NCI-H82 treated with DMSO at 0.1 percent for 48 hours (cell line): ENCODE data around the gene MFSD12.
"Not testable (repeated sequence)": the region's sequence is repeated elsewhere in the genome, so short reads cannot be mapped to it uniquely, and the experiment has no call there.

Source experiments
- DNase-seq: peaks from one replicate; lab custom pipeline; 2025; ENCODE audit not compliant: unreplicated experiment; lab: John Stamatoyannopoulos, UW

Gene MFSD12

DNA sequence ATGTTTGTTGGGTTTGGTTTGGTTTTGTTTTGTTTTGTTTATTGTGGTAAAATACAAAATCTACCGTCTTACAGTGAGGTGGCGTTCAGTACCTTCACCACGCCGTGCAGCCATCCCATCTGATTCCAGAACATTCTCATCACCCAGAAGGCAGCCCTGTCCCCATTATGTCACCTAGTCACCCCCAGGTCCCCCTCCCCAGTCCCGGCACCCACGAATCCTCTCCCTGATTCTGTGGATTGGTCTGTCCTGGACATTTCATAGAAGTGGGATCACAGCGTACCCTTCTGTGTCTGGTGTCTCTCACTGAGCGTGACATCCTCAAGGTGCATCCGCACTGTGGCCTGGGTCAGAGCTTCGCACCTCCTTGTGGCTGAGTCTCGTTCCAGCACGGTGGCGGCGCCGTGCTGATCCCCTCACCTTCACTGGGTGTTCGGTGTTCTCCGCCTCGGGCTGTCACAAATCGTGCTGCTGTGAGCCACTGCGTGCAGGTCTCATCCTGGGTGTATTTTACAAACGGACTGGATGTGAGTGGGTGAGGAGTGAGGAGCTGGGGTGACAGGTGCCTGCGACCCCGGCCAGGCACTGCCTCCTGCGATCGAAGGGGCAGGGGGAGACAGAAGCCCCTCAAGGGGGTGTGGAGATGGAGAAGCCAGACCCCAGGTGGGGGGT lies 19.0 kb downstream of the MFSD12 start:
- DNase-seq: no peak

DNA sequence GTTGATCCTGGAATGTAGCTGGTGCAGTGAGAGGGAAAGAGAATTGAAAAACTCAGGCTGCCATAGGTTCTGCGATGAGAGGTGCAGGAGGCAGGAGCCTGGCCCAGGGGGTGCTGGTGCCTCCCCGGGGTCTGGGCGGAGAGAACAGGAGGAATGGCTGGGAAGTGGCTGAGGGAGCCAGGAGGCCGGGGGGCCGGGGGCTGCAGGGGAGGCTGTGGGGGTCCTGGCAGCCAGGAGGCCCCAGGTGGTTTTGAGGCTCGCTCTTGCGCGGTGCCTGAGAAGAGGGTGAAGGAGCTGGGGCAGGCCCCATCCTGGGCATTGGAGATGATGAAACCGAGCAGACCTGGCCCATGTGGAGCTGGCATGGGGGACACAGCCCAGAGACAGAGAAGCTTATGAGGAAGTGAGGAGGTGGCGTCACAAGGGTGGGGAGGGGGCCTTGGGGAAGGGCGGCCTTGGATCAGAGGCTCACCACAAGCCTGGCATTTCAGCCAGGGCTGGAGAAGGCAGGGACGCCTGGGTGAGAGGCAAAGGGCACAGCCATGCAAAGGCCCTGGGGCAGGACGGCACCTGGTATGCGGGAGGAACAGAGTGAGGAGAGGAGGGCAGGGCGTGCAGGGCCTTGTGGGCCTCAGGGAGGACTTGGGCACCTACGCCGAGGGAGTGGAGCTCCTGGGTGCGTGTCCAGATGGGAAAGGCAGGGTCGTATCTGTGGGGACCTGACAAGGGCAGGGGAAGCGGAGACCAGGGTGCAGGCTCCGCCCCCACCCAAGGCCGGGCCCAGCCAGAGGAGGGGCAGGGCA lies 19.7 kb downstream of the MFSD12 start:
- no peak for DNase-seq

DNA sequence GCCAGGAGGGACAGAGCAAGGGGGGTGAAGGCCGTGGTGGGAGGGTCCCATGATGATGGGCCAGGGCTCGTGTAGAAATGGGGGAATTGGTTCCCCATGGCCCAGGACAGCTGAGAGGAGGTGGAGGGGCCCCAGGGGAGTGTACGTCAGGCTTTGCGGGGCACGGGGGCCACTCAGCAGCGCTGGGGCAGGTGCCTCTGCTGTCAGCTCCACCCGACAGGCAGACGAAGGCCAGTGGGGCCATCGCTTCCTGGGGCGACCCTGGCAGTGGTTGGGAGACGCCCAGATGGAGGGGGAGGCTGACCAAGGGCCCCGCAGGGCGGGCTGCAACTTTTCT lies 20.3 kb downstream of the MFSD12 start:
- no peak for DNase-seq

- DNase-seq: no peak
These were observed 20.8 kb downstream of the MFSD12 start for GRCh38 chr19:3536429-3537100.

GRCh38 chr19:3535981-3536380 lies 21.4 kb downstream of the MFSD12 start:
- no peak for DNase-seq

DNA sequence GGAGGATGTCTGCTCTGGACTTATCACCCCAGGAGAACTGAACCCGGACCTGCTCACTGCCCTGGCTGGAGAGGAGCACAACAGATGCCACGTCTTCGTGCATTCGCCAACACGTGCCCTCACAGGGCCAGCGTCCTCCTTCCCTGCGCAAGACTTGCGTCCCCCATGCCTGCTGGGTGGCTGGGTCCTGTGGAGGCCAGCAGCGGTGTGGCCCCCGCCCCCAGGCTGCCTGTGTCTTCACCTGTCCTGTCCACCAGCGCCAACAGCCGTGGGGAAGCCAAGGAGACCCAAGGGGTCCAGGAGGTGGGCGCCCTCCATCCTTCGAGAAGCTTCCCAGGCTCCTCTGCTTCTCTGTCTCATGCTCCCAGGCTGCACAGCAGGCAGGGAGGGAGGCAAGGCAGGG lies 21.8 kb downstream of the MFSD12 start:
- no peak for DNase-seq

- DNase-seq: no peak
These were observed 22.2 kb downstream of the MFSD12 start for GRCh38 chr19:3535235-3535535.

DNA sequence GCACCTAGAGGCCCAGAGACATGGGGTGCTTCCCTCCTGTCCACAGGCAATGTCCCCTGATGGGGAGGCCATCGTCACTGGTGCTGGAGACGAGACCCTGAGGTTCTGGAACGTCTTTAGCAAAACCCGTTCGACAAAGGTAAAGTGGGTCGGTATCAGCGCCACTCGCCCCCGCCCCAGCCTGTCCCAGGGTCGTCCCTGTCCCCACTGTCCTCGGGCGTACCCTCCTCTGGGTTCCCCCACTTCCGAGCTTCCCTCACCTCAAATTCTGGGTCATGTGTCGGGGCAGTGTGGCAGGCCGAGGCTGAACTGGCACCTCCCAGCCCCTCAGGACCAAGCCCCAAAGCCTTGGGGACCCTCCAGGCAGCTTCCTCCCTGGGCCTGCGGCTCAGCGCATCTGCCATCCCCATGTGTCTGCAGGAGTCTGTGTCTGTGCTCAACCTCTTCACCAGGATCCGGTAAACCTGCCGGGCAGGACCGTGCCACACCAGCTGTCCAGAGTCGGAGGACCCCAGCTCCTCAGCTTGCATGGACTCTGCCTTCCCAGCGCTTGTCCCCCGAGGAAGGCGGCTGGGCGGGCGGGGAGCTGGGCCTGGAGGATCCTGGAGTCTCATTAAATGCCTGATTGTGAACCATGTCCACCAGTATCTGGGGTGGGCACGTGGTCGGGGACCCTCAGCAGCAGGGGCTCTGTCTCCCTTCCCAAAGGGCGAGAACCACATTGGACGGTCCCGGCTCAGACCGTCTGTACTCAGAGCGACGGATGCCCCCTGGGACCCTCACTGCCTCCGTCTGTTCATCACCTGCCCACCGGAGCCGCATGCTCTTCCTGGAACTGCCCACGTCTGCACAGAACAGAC lies 22.8 kb downstream of the MFSD12 start:
- no peak for DNase-seq

GRCh38 chr19:3533563-3534216 lies 23.7 kb downstream of the MFSD12 start:
- DNase-seq: no peak

DNA sequence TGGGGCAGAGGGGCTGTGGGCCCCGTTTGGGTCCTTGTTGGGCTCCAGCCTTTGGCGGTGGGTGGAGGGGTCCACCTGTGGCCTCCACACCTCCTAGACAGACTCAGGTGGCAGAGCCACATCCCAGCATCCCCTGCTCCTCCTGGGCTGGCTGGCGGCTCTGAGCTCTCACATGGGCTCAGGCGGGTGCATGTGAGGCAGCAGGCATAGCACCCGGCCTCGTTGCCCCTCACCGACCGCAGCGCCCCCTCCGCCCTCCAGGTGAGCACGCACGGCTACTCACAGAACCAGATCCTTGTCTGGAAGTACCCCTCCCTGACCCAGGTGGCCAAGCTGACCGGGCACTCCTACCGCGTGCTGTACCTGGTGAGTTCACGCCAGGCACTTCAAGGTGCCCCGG lies 24.4 kb downstream of the MFSD12 start:
- DNase-seq: no peak

DNA sequence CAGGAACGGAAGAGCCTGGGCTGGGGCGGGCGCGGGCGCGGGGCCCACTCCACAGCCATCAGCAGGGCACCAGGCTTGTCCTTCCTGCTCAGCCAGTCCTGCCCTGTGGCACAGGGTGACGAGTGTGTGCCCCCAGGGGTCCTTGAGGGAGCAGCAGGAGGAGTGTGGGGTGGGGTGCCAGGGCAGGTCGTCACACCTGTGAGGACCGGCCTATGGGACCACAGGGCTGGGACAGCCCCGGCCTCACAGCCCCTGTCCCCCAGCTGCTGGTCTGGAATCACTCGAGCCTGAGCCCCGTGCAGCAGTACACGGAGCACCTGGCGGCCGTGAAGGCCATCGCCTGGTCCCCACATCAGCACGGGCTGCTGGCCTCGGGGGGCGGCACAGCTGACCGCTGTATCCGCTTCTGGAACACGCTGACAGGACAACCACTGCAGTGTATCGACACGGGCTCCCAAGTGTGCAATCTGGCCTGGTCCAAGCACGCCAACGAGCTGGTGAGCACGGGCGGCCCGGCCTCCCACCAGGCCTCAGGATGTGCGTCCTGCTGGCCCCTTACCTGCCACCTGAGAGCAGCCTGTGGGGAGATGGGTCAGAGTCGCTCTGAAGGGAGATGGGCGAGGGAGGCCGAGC lies 25.1 kb downstream of the MFSD12 start:
- no peak for DNase-seq

DNA sequence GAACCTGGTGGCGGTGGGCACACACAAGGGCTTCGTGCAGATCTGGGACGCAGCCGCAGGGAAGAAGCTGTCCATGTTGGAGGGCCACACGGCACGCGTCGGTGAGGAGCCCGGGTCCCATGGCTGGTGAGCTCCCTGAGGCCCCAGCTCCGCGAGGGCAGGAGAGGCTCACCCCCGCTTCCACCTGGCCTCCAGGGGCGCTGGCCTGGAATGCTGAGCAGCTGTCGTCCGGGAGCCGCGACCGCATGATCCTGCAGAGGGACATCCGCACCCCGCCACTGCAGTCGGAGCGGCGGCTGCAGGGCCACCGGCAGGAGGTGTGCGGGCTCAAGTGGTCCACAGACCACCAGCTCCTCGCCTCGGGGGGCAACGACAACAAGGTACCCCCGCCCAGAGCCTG lies 25.7 kb downstream of the MFSD12 start:
- DNase-seq: no peak

DNA sequence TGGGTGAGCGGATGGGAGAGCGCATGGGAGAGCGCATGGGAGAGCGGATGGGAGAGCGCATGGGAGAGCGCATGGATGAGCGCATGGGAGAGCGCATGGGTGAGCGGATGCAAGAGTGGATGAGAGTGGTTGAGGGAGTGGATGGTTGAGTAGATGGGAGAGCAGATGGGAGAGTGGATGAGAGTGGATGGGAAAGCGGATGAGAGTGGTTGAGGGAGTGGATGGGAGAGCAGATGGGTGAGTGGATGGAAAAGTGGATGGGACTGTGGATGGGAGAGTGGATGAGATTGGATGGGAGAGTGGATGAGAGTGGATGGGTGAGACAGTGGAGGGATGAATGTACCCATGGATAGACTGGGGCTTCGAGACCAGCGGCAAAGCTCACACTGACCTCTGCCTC lies 27.0 kb downstream of the MFSD12 start:
- no peak for DNase-seq

DNA sequence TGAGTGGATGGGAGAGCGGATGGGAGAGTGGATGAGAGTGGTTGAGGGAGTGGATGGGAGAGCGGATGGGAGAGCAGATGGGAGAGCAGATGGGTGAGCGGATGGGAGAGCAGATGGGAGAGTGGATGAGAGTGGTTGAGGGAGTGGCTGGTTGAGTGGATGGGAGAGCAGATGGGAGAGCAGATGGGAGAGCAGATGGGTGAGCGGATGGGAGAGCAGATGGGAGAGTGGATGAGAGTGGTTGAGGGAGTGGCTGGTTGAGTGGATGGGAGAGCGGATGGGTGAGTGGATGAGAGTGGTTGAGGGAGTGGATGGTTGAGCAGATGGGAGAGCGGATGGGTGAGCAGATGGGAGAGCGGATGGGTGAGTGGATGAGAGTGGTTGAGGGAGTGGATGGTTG lies 28.1 kb downstream of the MFSD12 start:
- DNase-seq: not testable (repeated sequence)

GRCh38 chr19:3528539-3529211 lies 28.7 kb downstream of the MFSD12 start:
- no peak for DNase-seq

DNA sequence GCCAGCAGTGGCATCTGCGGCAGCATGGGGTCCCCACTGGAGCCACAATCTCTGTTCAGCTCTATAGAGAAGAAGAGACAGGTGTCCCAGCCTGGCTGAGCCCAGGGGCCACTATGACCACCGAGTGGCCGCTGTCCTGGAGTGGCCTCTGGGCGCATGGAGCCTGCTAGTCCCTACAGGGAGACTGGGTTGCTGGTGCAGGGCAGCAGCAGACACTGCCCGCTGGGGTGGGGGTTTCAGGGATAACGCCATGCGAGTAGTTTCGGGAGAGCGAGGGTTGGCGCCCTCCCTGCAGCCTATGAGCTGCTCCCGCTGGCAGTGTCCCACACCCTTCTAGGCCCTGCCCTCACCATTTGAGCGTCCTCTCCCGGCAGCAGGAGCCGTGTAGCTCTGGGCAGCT lies 29.3 kb downstream of the MFSD12 start:
- DNase-seq: no peak

- no peak for DNase-seq
These were observed 30.0 kb downstream of the MFSD12 start for GRCh38 chr19:3527238-3527910.

- DNase-seq: no peak
These were observed 30.7 kb downstream of the MFSD12 start for GRCh38 chr19:3526507-3527237.
